ENCODE measurements around the gene EZH2.

DNA sequence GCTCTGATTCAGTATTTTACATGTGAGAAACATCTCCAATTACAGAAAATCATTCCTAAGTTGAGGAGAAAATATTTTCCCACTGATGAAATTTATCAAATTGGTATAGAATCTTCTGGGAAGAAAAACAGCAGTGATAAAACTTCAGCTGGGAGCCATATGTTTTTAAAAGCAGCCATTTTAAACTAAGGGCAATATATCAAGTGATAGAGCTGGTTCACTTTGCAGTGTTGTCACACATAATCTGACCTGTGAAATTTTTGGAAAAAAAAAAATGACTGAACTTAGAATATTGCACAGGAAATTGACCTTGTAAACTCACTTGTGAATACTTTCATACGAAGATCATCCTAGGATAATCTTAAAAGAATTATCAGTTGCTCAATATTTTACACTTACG lies 10.5 kb upstream of the EZH2 start:
- no peak for TF ChIP-seq POLR2A (IDR thresholded peaks at IDR 0.05; ENCODE audit: low read depth, low read length)
- TF ChIP-seq POLR2AphosphoS5 (IDR thresholded peaks at IDR 0.05; ENCODE audit: low read depth, low read length): no peak
- no peak for TF ChIP-seq TAF1 (IDR thresholded peaks at IDR 0.05; ENCODE audit: low read depth, low read length)
- no peak for TF ChIP-seq PAX5 (IDR thresholded peaks at IDR 0.05; ENCODE audit: insufficient read depth, low read length, severe bottlenecking)
- TF ChIP-seq SPI1 (IDR thresholded peaks at IDR 0.05; ENCODE audit: low read depth, low read length): no peak
- no peak for TF ChIP-seq POU2F2 (IDR thresholded peaks at IDR 0.05; ENCODE audit: low read depth, low read length)
